CD4-positive, CD25-positive, alpha-beta regulatory T cell (primary cell): ENCODE data around the gene ZNF831. TPM values are rescaled to one million over a fixed set of nuclear protein-coding genes. Genes with fewer than 3 reads are reported as not detected.

ENCODE experiments used
- ATAC-seq, 2 donors: fragments of 150-1000 bp; cut with Tn5 transposase; one replicate each; pipeline ENCODE4 v1.10.0; 2021; ENCODE audit warnings: low read depth in 2 of 2, moderate number of reproducible peaks in 2 of 2, moderate library complexity in 1 of 2
- DNase-seq, 3 donors: peaks; one replicate each; pipeline versions ENCODE4 v3.0.0 to v3.0.0-alpha.2; 2012 to 2022; ENCODE audit warnings: mixed read lengths in 1 of 3
- H3K27ac ChIP-seq: one replicate; pipeline ENCODE4 v1.7.0; 2013; ENCODE audit warnings: mild to moderate bottlenecking, low read length; ENCODE audit not compliant: insufficient read depth, poor library complexity, severe bottlenecking
- H3K27me3 ChIP-seq: one replicate; pipeline ENCODE4 v1.7.0; 2013; ENCODE audit warnings: low read length; ENCODE audit not compliant: control insufficient read depth, insufficient read depth
- H3K36me3 ChIP-seq: one replicate; pipeline ENCODE4 v1.7.0; 2013; ENCODE audit warnings: mild to moderate bottlenecking, low read length, moderate library complexity; ENCODE audit not compliant: control insufficient read depth, insufficient read depth
- H3K4me1 ChIP-seq: 2 replicates; pipeline ENCODE4 v1.7.0; 2013; ENCODE audit warnings: mild to moderate bottlenecking, low read length; ENCODE audit not compliant: insufficient read depth, control insufficient read depth, poor library complexity, severe bottlenecking
- H3K4me3 ChIP-seq: one replicate; pipeline ENCODE4 v1.7.0; 2013; ENCODE audit warnings: low read depth, mild to moderate bottlenecking, low read length, moderate library complexity
- H3K9me3 ChIP-seq, 2 experiments: 1 replicate in 1 of 2; 2 replicates in 1 of 2; pipeline ENCODE4 v1.7.0; 2013; ENCODE audit warnings: low read length in 2 of 2, mild to moderate bottlenecking in 1 of 2, moderate library complexity in 1 of 2; ENCODE audit not compliant: control insufficient read depth in 2 of 2
- H3K27ac Mint-ChIP-seq, 3 donors: one replicate each; pipeline ENCODE4 v1.8.0; 2020 to 2022; ENCODE audit warnings: mild to moderate bottlenecking in 3 of 3, mixed read lengths in 3 of 3, moderate library complexity in 2 of 3
- H3K27me3 Mint-ChIP-seq: one replicate; pipeline ENCODE4 v1.8.0; 2022; ENCODE audit warnings: mild to moderate bottlenecking, mixed read lengths
- H3K36me3 Mint-ChIP-seq: one replicate; pipeline ENCODE4 v1.8.0; 2020; ENCODE audit warnings: mixed read lengths
- H3K4me1 Mint-ChIP-seq, 4 donors: one replicate each; pipeline ENCODE4 v1.8.0; 2020 to 2022; ENCODE audit warnings: mixed read lengths in 4 of 4, mild to moderate bottlenecking in 1 of 4
- H3K4me3 Mint-ChIP-seq, 4 donors: one replicate each; pipeline ENCODE4 v1.8.0; 2020 to 2022; ENCODE audit warnings: mild to moderate bottlenecking in 4 of 4, mixed read lengths in 4 of 4, moderate library complexity in 3 of 4
- H3K9me3 Mint-ChIP-seq, 7 donors: one replicate each; pipeline ENCODE4 v1.8.0; 2020 to 2022; ENCODE audit warnings: mixed read lengths in 7 of 7, mild to moderate bottlenecking in 3 of 7, moderate library complexity in 2 of 7
- polyA plus RNA-seq, 4 donors: library from polyadenylated mRNA; unstranded; fragments of 300-500 nt; fragmentation: Illumina TruSeq; gene quantifications; one replicate each; pipeline ENCODE4 v1.2.3, GENCODE V29; 2021
- total RNA-seq: library from RNA; stranded (reverse); gene quantifications from one replicate; pipeline ENCODE4 v1.2.3, GENCODE V29; 2022

Gene ZNF831
- total and polyA plus RNA-seq, 5 donors from 2014 or later = 15.9 to 90.3 (median 19.2) TPM

- peaks cover 0 to 1% (median 0%) of the 10 kb centered on the region in 7 donors for H3K9me3 Mint-ChIP-seq
- no peak for ATAC-seq
- peaks cover 28% of the 10 kb centered on the region for H3K4me1 ChIP-seq
- H3K4me3 ChIP-seq = no peak overlapping the region
- DNase-seq = no peak
- H3K27ac Mint-ChIP-seq = peak overlapping the region in 2 of 3 donors; percentile 25 to 49
- no peak overlapping the region for H3K27ac ChIP-seq
- H3K9me3 ChIP-seq = no peaks in the 10 kb centered on the region
- H3K4me1 Mint-ChIP-seq = peaks cover 16 to 67% (median 56%) of the 10 kb centered on the region in 4 donors
- H3K27me3 Mint-ChIP-seq = no peaks in the 10 kb centered on the region
- peak overlapping the region in 1 of 4 donors; percentile 19 for H3K4me3 Mint-ChIP-seq
- H3K27me3 ChIP-seq = no peaks in the 10 kb centered on the region
- H3K36me3 Mint-ChIP-seq = peaks cover 53% of the 10 kb centered on the region
- peaks cover 60% of the 10 kb centered on the region for H3K36me3 ChIP-seq
These were observed 22.2 kb downstream of the ZNF831 start for GRCh38 chr20:59185809-59186208.

- H3K4me3 Mint-ChIP-seq = no peak overlapping the region
- Histone ChIP-seq H3K27ac (no peak overlapping the region), H3K9me3 (no peaks in the 10 kb centered on the region), H3K4me3 (no peak overlapping the region), H3K36me3 (peaks cover 43% of the 10 kb centered on the region), H3K27me3 (no peaks in the 10 kb centered on the region), H3K4me1 (peaks cover 4% of the 10 kb centered on the region)
- no peaks in the 10 kb centered on the region for H3K27me3 Mint-ChIP-seq
- no peaks in the 10 kb centered on the region for H3K9me3 Mint-ChIP-seq
- peak overlapping the region in 1 of 3 donors; percentile 75 for H3K27ac Mint-ChIP-seq
- ATAC-seq (no peak), DNase-seq (no peak)
- H3K4me1 Mint-ChIP-seq = peaks cover 5 to 34% (median 25%) of the 10 kb centered on the region in 4 donors
- H3K36me3 Mint-ChIP-seq = peaks cover 21% of the 10 kb centered on the region
These were observed 26.8 kb downstream of the ZNF831 start for GRCh38 chr20:59190466-59190865.

GRCh38 chr20:59191036-59191755, 27.6 kb downstream of the ZNF831 start:
- Histone ChIP-seq H3K36me3 (peaks cover 42% of the 10 kb centered on the region), H3K9me3 (no peaks in the 10 kb centered on the region), H3K4me1 (no peaks in the 10 kb centered on the region), H3K27ac (no peak overlapping the region), H3K27me3 (no peaks in the 10 kb centered on the region), H3K4me3 (no peak overlapping the region)
- ATAC-seq (no peak), DNase-seq (no peak)
- Mint-ChIP-seq H3K36me3 (peaks cover 25% of the 10 kb centered on the region), H3K9me3 (no peaks in the 10 kb centered on the region), H3K27ac (no peak overlapping the region), H3K4me3 (no peak overlapping the region), H3K4me1 (peaks cover 5 to 32% (median 24%) of the 10 kb centered on the region in 4 donors), H3K27me3 (no peaks in the 10 kb centered on the region)

- DNase-seq (no peak), ATAC-seq (no peak)
- Histone ChIP-seq H3K36me3 (peaks cover 40% of the 10 kb centered on the region), H3K4me1 (no peaks in the 10 kb centered on the region), H3K9me3 (no peaks in the 10 kb centered on the region), H3K4me3 (no peak overlapping the region), H3K27ac (no peak overlapping the region), H3K27me3 (no peaks in the 10 kb centered on the region)
- H3K9me3 Mint-ChIP-seq = no peaks in the 10 kb centered on the region
- peaks cover 25% of the 10 kb centered on the region for H3K36me3 Mint-ChIP-seq
- no peak overlapping the region for H3K27ac Mint-ChIP-seq
- H3K4me1 Mint-ChIP-seq = peaks cover 5 to 31% (median 17%) of the 10 kb centered on the region in 4 donors
- no peak overlapping the region for H3K4me3 Mint-ChIP-seq
- H3K27me3 Mint-ChIP-seq = no peaks in the 10 kb centered on the region
These were observed 28.3 kb downstream of the ZNF831 start for GRCh38 chr20:59191756-59192532.

- Mint-ChIP-seq H3K9me3 (no peaks in the 10 kb centered on the region), H3K27ac (peak overlapping the region in 1 of 3 donors; percentile 62), H3K4me3 (no peak overlapping the region), H3K27me3 (no peaks in the 10 kb centered on the region), H3K4me1 (peaks cover 2 to 26% (median 12%) of the 10 kb centered on the region in 4 donors), H3K36me3 (peaks cover 24% of the 10 kb centered on the region)
- no peak for ATAC-seq
- H3K4me3 ChIP-seq = no peak overlapping the region
- no peaks in the 10 kb centered on the region for H3K9me3 ChIP-seq
- H3K27me3 ChIP-seq = no peaks in the 10 kb centered on the region
- DNase-seq = no peak
- H3K27ac ChIP-seq = no peak overlapping the region
- H3K4me1 ChIP-seq = no peaks in the 10 kb centered on the region
- H3K36me3 ChIP-seq = peaks cover 40% of the 10 kb centered on the region
These were observed 28.9 kb downstream of the ZNF831 start for GRCh38 chr20:59192533-59192896.

GRCh38 chr20:59193325-59193724, 29.7 kb downstream of the ZNF831 start:
- peaks cover 47% of the 10 kb centered on the region for H3K36me3 ChIP-seq
- H3K9me3 ChIP-seq = no peaks in the 10 kb centered on the region
- H3K4me3 Mint-ChIP-seq = no peak overlapping the region
- H3K27me3 Mint-ChIP-seq = no peaks in the 10 kb centered on the region
- peaks cover 24% of the 10 kb centered on the region for H3K36me3 Mint-ChIP-seq
- H3K27me3 ChIP-seq = no peaks in the 10 kb centered on the region
- no peak overlapping the region for H3K4me3 ChIP-seq
- peaks cover 0 to 20% (median 5%) of the 10 kb centered on the region in 4 donors for H3K4me1 Mint-ChIP-seq
- ATAC-seq = no peak
- no peak overlapping the region for H3K27ac ChIP-seq
- peak overlapping the region in 1 of 3 donors; percentile 62 for H3K27ac Mint-ChIP-seq
- DNase-seq = no peak
- H3K4me1 ChIP-seq = no peaks in the 10 kb centered on the region
- H3K9me3 Mint-ChIP-seq = no peaks in the 10 kb centered on the region

GRCh38 chr20:59194023-59194935, 30.7 kb downstream of the ZNF831 start:
- Mint-ChIP-seq H3K27ac (peak overlapping the region; percentile 77 to 86 (median 83)), H3K4me3 (no peak overlapping the region), H3K36me3 (peaks cover 33% of the 10 kb centered on the region), H3K9me3 (peaks cover 0 to 2% (median 0%) of the 10 kb centered on the region in 7 donors), H3K4me1 (peaks cover 0 to 17% (median 5%) of the 10 kb centered on the region in 4 donors), H3K27me3 (no peaks in the 10 kb centered on the region)
- ATAC-seq = no peak
- peak overlapping the region; percentile 14 for H3K27ac ChIP-seq
- DNase-seq = no peak
- H3K4me3 ChIP-seq = no peak overlapping the region
- peaks cover 56% of the 10 kb centered on the region for H3K36me3 ChIP-seq
- peaks cover 0 to under 1% of the 10 kb centered on the region in 2 experiments for H3K9me3 ChIP-seq
- H3K4me1 ChIP-seq = no peaks in the 10 kb centered on the region
- no peaks in the 10 kb centered on the region for H3K27me3 ChIP-seq
